GM23338 (cell line): Measurements from ENCODE around the gene SELENBP1. TPM values are rescaled to one million over a fixed set of nuclear protein-coding genes. Genes with fewer than 3 reads are reported as not detected.

Source experiments
- ATAC-seq: fragments of 200-7000 bp; cut with Tn5 transposase; 3 replicates; pipeline ENCODE4 v1.9.1; 2020
- DNase-seq: peaks from one replicate; pipeline ENCODE4 v3.0.0-alpha.2; 2015; ENCODE audit warnings: low spot score
- H2AFZ ChIP-seq: fragments of 200-600 bp; sonication (generic); 2 replicates; pipeline ENCODE4 v1.8.0; 2016; ENCODE audit warnings: antibody characterized with exemption, mild to moderate bottlenecking, moderate library complexity
- H3F3A ChIP-seq: fragments of 200-600 bp; sonication (generic); replicated peaks from 2 replicates; pipeline ENCODE4 v1.8.0; 2017; ENCODE audit warnings: antibody characterized with exemption, mixed run types, low read depth
- H3K27ac ChIP-seq: fragments of 200-600 bp; sonication (generic); 2 replicates; pipeline ENCODE4 v1.6.1; 2016; ENCODE audit warnings: low read depth
- H3K27me3 ChIP-seq: fragments of 200-600 bp; sonication (generic); 2 replicates; pipeline ENCODE4 v1.8.0; 2016; ENCODE audit warnings: mild to moderate bottlenecking, mixed run types, moderate library complexity; ENCODE audit not compliant: insufficient read depth
- H3K36me3 ChIP-seq: fragments of 200-600 bp; sonication (generic); 2 replicates; pipeline ENCODE4 v1.8.0; 2016; ENCODE audit warnings: mild to moderate bottlenecking; ENCODE audit not compliant: insufficient read depth
- H3K4me1 ChIP-seq: fragments of 200-600 bp; sonication (generic); 2 replicates; pipeline ENCODE4 v1.8.0; 2016; ENCODE audit warnings: mild to moderate bottlenecking, moderate library complexity; ENCODE audit not compliant: insufficient read depth
- H3K4me2 ChIP-seq: fragments of 200-600 bp; sonication (generic); 2 replicates; pipeline ENCODE4 v1.7.1; 2017; ENCODE audit warnings: mixed run types
- H3K4me3 ChIP-seq: fragments of 200-600 bp; sonication (generic); 2 replicates; pipeline ENCODE4 v1.6.1; 2016; ENCODE audit warnings: mixed run types
- H3K79me2 ChIP-seq: fragments of 200-600 bp; sonication (generic); replicated peaks from 2 replicates; pipeline ENCODE4 v1.8.0; 2017; ENCODE audit warnings: mild to moderate bottlenecking; ENCODE audit not compliant: insufficient read depth
- H3K9me2 ChIP-seq: fragments of 200-600 bp; sonication (generic); 2 replicates; pipeline ENCODE4 v1.8.0; 2017; ENCODE audit not compliant: insufficient read depth
- H4K20me1 ChIP-seq: fragments of 200-600 bp; sonication (generic); replicated peaks from 2 replicates; pipeline ENCODE4 v1.8.0; 2017; ENCODE audit warnings: mild to moderate bottlenecking; ENCODE audit not compliant: insufficient read depth
- H3K27ac Mint-ChIP-seq: 2 replicates; pipeline ENCODE4 v1.8.0; 2020; ENCODE audit warnings: inconsistent platforms, mild to moderate bottlenecking, moderate library complexity, mixed read lengths
- H3K27me3 Mint-ChIP-seq: 3 replicates; pipeline ENCODE4 v1.8.0; 2022; ENCODE audit warnings: low read depth, mild to moderate bottlenecking, moderate library complexity, mixed read lengths, inconsistent platforms; ENCODE audit not compliant: insufficient read depth, poor library complexity
- H3K36me3 Mint-ChIP-seq: 3 replicates; pipeline ENCODE4 v1.8.0; 2021; ENCODE audit warnings: low read depth, mild to moderate bottlenecking, inconsistent platforms, moderate library complexity, mixed read lengths
- H3K4me1 Mint-ChIP-seq: 3 replicates; pipeline ENCODE4 v1.8.0; 2020; ENCODE audit warnings: mild to moderate bottlenecking, inconsistent platforms, mixed read lengths
- H3K4me3 Mint-ChIP-seq: 3 replicates; pipeline ENCODE4 v1.8.0; 2021; ENCODE audit warnings: moderate library complexity, mild to moderate bottlenecking, inconsistent platforms, mixed read lengths
- H3K9me3 Mint-ChIP-seq: 3 replicates; pipeline ENCODE4 v1.8.0; 2020; ENCODE audit warnings: moderate library complexity, mild to moderate bottlenecking, inconsistent platforms, mixed read lengths
- CREB1 ChIP-seq: fragments of 250-450 bp; sonication (Bioruptor Pico); IDR thresholded peaks from 2 replicates; pipeline ENCODE4 v1.5.0; 2020; ENCODE audit warnings: low read depth, mild to moderate bottlenecking, moderate library complexity
- CTCF ChIP-seq, 2 experiments: fragments of 200-600 bp in 1 of 2; sonication (generic) in 1 of 2; conservative IDR thresholded peaks; 2 replicates each; pipeline versions ENCODE4 v1.5.1 to v1.6.1; 2016 to 2017; ENCODE audit warnings: antibody characterized with exemption in 2 of 2, low read depth in 2 of 2, mild to moderate bottlenecking in 2 of 2, moderate library complexity in 1 of 2
- ETS1 ChIP-seq: IDR thresholded peaks from 2 replicates; pipeline ENCODE4 v1.6.1; 2016; ENCODE audit warnings: antibody characterized with exemption
- EZH2 ChIP-seq: fragments of 200-600 bp; sonication (generic); IDR thresholded peaks from one replicate; pipeline ENCODE4 v1.8.0; 2017; ENCODE audit warnings: antibody characterized with exemption, mild to moderate bottlenecking, low read depth; ENCODE audit not compliant: unreplicated experiment
- JUNB ChIP-seq: IDR thresholded peaks from one replicate; pipeline ENCODE4 v1.6.1; 2016; ENCODE audit warnings: antibody characterized with exemption; ENCODE audit not compliant: unreplicated experiment
- POLR2AphosphoS5 ChIP-seq: IDR thresholded peaks from 2 replicates; pipeline ENCODE4 v1.6.1; 2016; ENCODE audit warnings: antibody characterized with exemption, low read depth
- REST ChIP-seq: IDR thresholded peaks from one replicate; pipeline ENCODE4 v1.6.1; 2018; ENCODE audit warnings: antibody characterized with exemption; ENCODE audit not compliant: unreplicated experiment
- STAT1 ChIP-seq: IDR thresholded peaks from one replicate; pipeline ENCODE4 v1.6.1; 2016; ENCODE audit warnings: antibody characterized with exemption; ENCODE audit not compliant: unreplicated experiment
- ZNF114 ChIP-seq: fragments of 250-450 bp; sonication (Bioruptor Pico); IDR thresholded peaks from 2 replicates; pipeline ENCODE4 v1.5.0; 2020; ENCODE audit warnings: mild to moderate bottlenecking, moderate library complexity
- ZNF331 ChIP-seq: fragments of 250-450 bp; sonication (Bioruptor Pico); IDR thresholded peaks from 2 replicates; pipeline ENCODE4 v1.5.0; 2020; ENCODE audit warnings: low read depth, mild to moderate bottlenecking, moderate library complexity
- ZNF462 ChIP-seq: fragments of 250-450 bp; sonication (Bioruptor Pico); IDR thresholded peaks from 2 replicates; pipeline ENCODE4 v1.5.0; 2020; ENCODE audit warnings: mild to moderate bottlenecking, moderate library complexity
- polyA plus RNA-seq: library from polyadenylated mRNA; unstranded; fragments of >200 nt; fragmentation: Nextera tagmentation; extraction: Ambion mirVana; gene quantifications from 2 replicates; pipeline ENCODE4 v1.2.1, GENCODE V29; 2016
- total RNA-seq: library from RNA; depleted of rRNA; stranded (reverse); fragments of >200 nt; shearing (Covaris generic); gene quantifications from 2 replicates; pipeline ENCODE4 v1.2.3, GENCODE V29; 2014

Gene SELENBP1
- total and polyA plus RNA-seq, 2 experiments from 2014 or later: 10.7 to 13.4 TPM

GRCh38 chr1:151401860-151402259 is 29.4 kb upstream of the SELENBP1 start (continued):
- TF ChIP-seq CTCF (conservative IDR thresholded peaks at IDR 0.05; ENCODE audit: low read depth in 2 of 2): no peak
- TF ChIP-seq POLR2AphosphoS5: no peak; the same call in 1 of the 2 replicates
- TF ChIP-seq ZNF462 (CRISPR knock-in tag): no peak
- TF ChIP-seq STAT1: no peak

- Mint-ChIP-seq H3K36me3 (peaks cover 52% of the 10 kb centered on the region), H3K4me1 (peaks cover 5% of the 10 kb centered on the region), H3K27me3 (peaks cover 16% of the 10 kb centered on the region), H3K27ac (0 out of 2 replicates have a peak overlapping the region, but pooled peaks have one; percentile 97), H3K4me3 (peak overlapping the region; percentile 93), H3K9me3 (no peaks in the 10 kb centered on the region)
- H3K79me2 ChIP-seq: peaks cover 20% of the 10 kb centered on the region
- H3F3A ChIP-seq: peaks cover 38% of the 10 kb centered on the region
- H3K4me1 ChIP-seq: peaks cover 5% of the 10 kb centered on the region
- no peaks in the 10 kb centered on the region for H3K9me2 ChIP-seq
- peak overlapping the region; percentile 60; the same call in 1 of the 2 replicates for H3K27ac ChIP-seq
- ATAC-seq (no peak), DNase-seq (no peak)
- peaks cover 42% of the 10 kb centered on the region for H3K36me3 ChIP-seq
- H3K4me2 ChIP-seq: 0 out of 2 replicates have a peak overlapping the region, but pooled peaks have one; percentile 94
- H4K20me1 ChIP-seq: peaks cover 35% of the 10 kb centered on the region
- no peaks in the 10 kb centered on the region for H3K27me3 ChIP-seq
- H3K4me3 ChIP-seq: no peak overlapping the region
- no peak overlapping the region for H2AFZ ChIP-seq
- no peak for TF ChIP-seq ZNF331 (CRISPR knock-in tag)
- no peak for TF ChIP-seq REST
- TF ChIP-seq POLR2AphosphoS5: no peak
- TF ChIP-seq EZH2: no peak
- no peak for TF ChIP-seq ZNF114 (CRISPR knock-in tag)
- TF ChIP-seq STAT1: no peak
- TF ChIP-seq CREB1 (CRISPR knock-in tag): no peak
- no peak for TF ChIP-seq JUNB
- TF ChIP-seq ETS1: no peak
Observed at GRCh38 chr1:151401125-151401788, 28.8 kb upstream of the SELENBP1 start.
